SHP77 (cell line): ENCODE measurements around the gene C1QTNF1.

Source experiments
- DNase-seq, 2 experiments: peaks; one replicate each; lab custom pipeline; 2025; lab: John Stamatoyannopoulos, UW

Gene C1QTNF1

GRCh38 chr17:79091226-79091670, 67.3 kb downstream of the C1QTNF1 start:
- no peak for DNase-seq

GRCh38 chr17:79092567-79092966, 68.6 kb downstream of the C1QTNF1 start:
- DNase-seq, result no peak

- DNase-seq, result no peak
Observed at GRCh38 chr17:79093270-79093669, 69.3 kb downstream of the C1QTNF1 start.

GRCh38 chr17:79094261-79094660, 70.3 kb downstream of the C1QTNF1 start:
- DNase-seq, result no peak

- no peak for DNase-seq
Observed at GRCh38 chr17:79095345-79096055, 71.5 kb downstream of the C1QTNF1 start.

- no peak for DNase-seq
Observed at GRCh38 chr17:79096477-79096876, 72.5 kb downstream of the C1QTNF1 start.

GRCh38 chr17:79097226-79098055, 73.5 kb downstream of the C1QTNF1 start:
- DNase-seq, result no peak

- DNase-seq, result no peak
Observed at GRCh38 chr17:79098282-79098867, 74.4 kb downstream of the C1QTNF1 start.
